Thoracic aorta (tissue), 2 donors: ENCODE results near the gene COQ5. TPM values are rescaled to one million over a fixed set of nuclear protein-coding genes. Genes with fewer than 3 reads are reported as not detected.
"Not testable (repeated sequence)": the region's sequence is repeated elsewhere in the genome, so short reads cannot be mapped to it uniquely, and the experiment has no call there.

Experiments used
- ATAC-seq: fragments of 150-250 bp; one replicate; pipeline ENCODE4 v1.8.0; 2017; ENCODE audit warnings: low read depth; ENCODE audit not compliant: insufficient number of reproducible peaks, low FRiP score
- DNase-seq: peaks from one replicate; pipeline ENCODE4 v3.0.0-alpha.2; 2020; ENCODE audit warnings: low spot score
- H3K27ac ChIP-seq, 2 donors: fragments of 200-600 bp; sonication (generic); 1 replicate in 1 of 2; 2 replicates in 1 of 2; pipeline ENCODE4 v1.5.1; 2016; ENCODE audit warnings: mild to moderate bottlenecking in 2 of 2, moderate library complexity in 2 of 2
- H3K27me3 ChIP-seq: fragments of 200-600 bp; sonication (generic); replicated peaks from 2 replicates; pipeline ENCODE4 v1.6.0; 2016; ENCODE audit warnings: mild to moderate bottlenecking; ENCODE audit not compliant: insufficient read depth
- H3K36me3 ChIP-seq: fragments of 200-600 bp; sonication (generic); one replicate; pipeline ENCODE4 v1.5.1; 2016
- H3K4me1 ChIP-seq, 2 donors: fragments of 200-600 bp; sonication (generic); 1 replicate in 1 of 2; 2 replicates in 1 of 2; pipeline versions ENCODE4 v1.5.1 to v1.6.0; 2016; ENCODE audit warnings: low read depth in 2 of 2, mild to moderate bottlenecking in 1 of 2; ENCODE audit not compliant: control insufficient read depth in 1 of 2
- H3K4me3 ChIP-seq: fragments of 200-600 bp; sonication (generic); 2 replicates; pipeline ENCODE4 v1.5.1; 2016; ENCODE audit warnings: mild to moderate bottlenecking
- H3K9me3 ChIP-seq: fragments of 200-600 bp; sonication (generic); 2 replicates; pipeline ENCODE4 v1.5.1; 2016
- CTCF ChIP-seq: fragments of 200-600 bp; sonication (generic); IDR thresholded peaks from one replicate; pipeline ENCODE4 v1.5.1; 2019; ENCODE audit warnings: antibody characterized with exemption
- total RNA-seq, 2 donors: library from RNA; depleted of rRNA; stranded (reverse); fragments of >200 nt; gene quantifications; one replicate each; pipeline versions ENCODE4 v1.1.0 to v1.2.3, GENCODE V29; 2016

COQ5 gene
- total RNA-seq, 2 donors from 2014 or later: 16.5 to 38.0 TPM

GRCh38 chr12:120488057-120488640, 40.8 kb downstream of the COQ5 start:
- H3K4me3 ChIP-seq: no peak overlapping the region
- no peaks in the 10 kb centered on the region for H3K27me3 ChIP-seq
- H3K4me1 ChIP-seq: peaks cover 0 to 12% of the 10 kb centered on the region in 2 donors
- no peak overlapping the region for H3K27ac ChIP-seq
- H3K9me3 ChIP-seq: no peaks in the 10 kb centered on the region
- no peak for TF ChIP-seq CTCF
- H3K36me3 ChIP-seq: peaks cover 3% of the 10 kb centered on the region
- ATAC-seq: no peak
- DNase-seq: no peak

GRCh38 chr12:120487552-120487951, 41.4 kb downstream of the COQ5 start:
- not testable (repeated sequence) for H3K36me3 ChIP-seq, H3K4me3 ChIP-seq, DNase-seq, H3K9me3 ChIP-seq, H3K27ac ChIP-seq, ATAC-seq, H3K27me3 ChIP-seq
- H3K4me1 ChIP-seq: peaks cover 0 to 12% of the 10 kb centered on the region in 2 donors

GRCh38 chr12:120485961-120486881, 42.7 kb downstream of the COQ5 start:
- Histone ChIP-seq H3K36me3 (peaks cover 3% of the 10 kb centered on the region), H3K4me1 (peaks cover 0 to 8% of the 10 kb centered on the region in 2 donors), H3K4me3 (no peak overlapping the region), H3K9me3 (no peaks in the 10 kb centered on the region), H3K27ac (no peak overlapping the region), H3K27me3 (no peaks in the 10 kb centered on the region)
- ATAC-seq (no peak), DNase-seq (no peak)
- no peak for TF ChIP-seq CTCF

GRCh38 chr12:120483621-120484020, 45.3 kb downstream of the COQ5 start:
- peaks cover 1% of the 10 kb centered on the region for H3K36me3 ChIP-seq
- H3K27ac ChIP-seq: no peak overlapping the region
- ATAC-seq (no peak), DNase-seq (no peak)
- H3K9me3 ChIP-seq: no peaks in the 10 kb centered on the region
- H3K4me1 ChIP-seq: no peaks in the 10 kb centered on the region
- no peak overlapping the region for H3K4me3 ChIP-seq
- no peaks in the 10 kb centered on the region for H3K27me3 ChIP-seq
- TF ChIP-seq CTCF: no peak

GRCh38 chr12:120481022-120481767, 47.8 kb downstream of the COQ5 start:
- Histone ChIP-seq H3K27ac (no peak overlapping the region), H3K4me1 (no peaks in the 10 kb centered on the region), H3K4me3 (no peak overlapping the region), H3K9me3 (no peaks in the 10 kb centered on the region), H3K27me3 (no peaks in the 10 kb centered on the region), H3K36me3 (no peaks in the 10 kb centered on the region)
- TF ChIP-seq CTCF: no peak
- DNase-seq (no peak), ATAC-seq (no peak)
